CD4-positive, alpha-beta T cell treated with Interferon gamma for 1 hour (primary cell): ENCODE results near the gene NAALADL2.

Experiments
- DNase-seq: peaks from one replicate; pipeline ENCODE4 v3.0.0-alpha.2; 2020

The NAALADL2 gene

DNA sequence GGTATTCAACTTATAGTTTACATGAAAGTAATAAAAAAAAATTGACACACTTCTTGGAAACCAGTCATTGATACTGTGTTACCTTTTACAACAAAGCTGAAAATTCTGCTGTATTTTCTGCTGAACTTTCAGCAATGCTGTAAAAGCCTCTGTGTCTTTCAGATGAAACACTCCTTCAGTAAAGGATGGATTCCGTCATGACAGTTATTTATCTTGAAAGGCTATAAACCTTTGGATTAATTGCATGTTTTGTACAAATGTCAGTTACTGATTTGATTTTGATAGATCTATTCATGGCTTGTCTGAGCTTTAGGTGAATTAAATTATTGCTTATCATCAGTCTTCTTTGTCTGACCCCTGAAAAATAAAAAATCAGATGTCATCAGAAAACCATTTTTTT, 355.1 kb downstream of the NAALADL2 start:
- no peak for DNase-seq

DNA sequence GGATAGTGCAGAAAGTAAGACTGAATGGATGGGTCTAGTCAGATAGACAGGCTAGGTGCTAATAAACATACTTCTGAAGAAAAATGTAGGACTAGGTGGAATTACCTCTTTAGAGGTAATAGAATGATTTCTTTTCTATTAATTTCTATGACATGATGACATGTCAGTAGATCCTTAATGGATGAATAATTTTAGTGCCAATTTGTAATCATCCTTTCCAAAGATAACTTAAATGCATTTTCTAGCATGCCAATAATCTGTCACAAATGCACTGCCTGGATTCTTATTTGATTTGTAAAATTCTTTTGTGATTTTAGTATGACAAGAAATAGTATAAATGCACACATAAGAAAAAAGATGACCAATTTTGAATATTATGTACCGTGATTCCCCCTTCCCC, 356.7 kb downstream of the NAALADL2 start:
- no peak for DNase-seq

- no peak for DNase-seq
Measured at GRCh38 chr3:175222356-175222755, 363.2 kb downstream of the NAALADL2 start.

GRCh38 chr3:175224051-175224450, 364.9 kb downstream of the NAALADL2 start:
- DNase-seq, result no peak

- no peak for DNase-seq
Measured at GRCh38 chr3:175226444-175226843, 367.3 kb downstream of the NAALADL2 start.

- no peak for DNase-seq
Measured at GRCh38 chr3:175227126-175227525, 368.0 kb downstream of the NAALADL2 start.

DNA sequence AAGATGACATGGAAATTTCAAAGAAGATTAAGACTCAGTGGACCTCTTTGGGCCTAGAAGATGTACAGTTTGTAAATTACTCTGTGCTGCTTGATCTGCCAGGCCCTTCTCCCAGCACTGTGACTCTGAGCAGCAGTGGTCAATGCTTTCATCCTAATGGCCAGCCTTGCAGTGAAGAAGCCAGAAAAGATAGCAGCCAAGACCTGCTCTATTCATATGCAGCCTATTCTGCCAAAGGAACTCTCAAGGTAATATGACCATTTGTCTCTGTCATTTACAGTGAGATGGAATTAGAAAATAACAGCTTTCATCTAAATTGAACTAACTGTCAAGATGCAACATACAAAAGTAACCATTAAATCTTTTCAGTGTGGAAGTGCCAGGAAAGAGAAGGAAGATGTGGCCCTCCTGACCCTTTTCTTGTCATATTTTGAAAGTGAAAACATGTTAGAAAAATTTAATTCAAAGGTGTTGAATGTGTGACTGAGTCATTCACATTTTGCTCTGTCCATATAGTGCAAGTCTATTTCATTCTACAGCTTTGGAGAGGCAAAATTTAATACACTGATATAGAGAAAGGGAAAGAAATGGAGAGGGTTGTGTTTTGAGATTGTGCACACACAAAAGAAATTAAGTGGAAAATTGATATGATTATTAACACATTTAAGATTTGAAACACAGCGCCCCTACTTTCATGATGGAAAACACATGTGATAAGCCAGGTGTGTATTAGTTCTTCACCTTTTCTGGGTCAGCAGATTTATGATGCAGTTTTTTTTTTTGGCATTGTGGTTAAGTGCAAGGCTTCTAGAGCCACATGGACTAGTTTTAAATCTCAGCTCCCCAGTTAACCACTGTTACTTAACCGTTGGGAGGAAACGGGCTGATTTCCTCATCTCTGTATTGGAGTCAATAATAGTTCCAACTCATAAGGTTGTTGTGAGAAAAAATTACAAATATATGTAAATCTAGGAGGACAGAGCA, 375.1 kb downstream of the NAALADL2 start:
- no peak for DNase-seq

- DNase-seq, result no peak
Measured at GRCh38 chr3:175238801-175239200, 379.7 kb downstream of the NAALADL2 start.

- DNase-seq, result no peak
Measured at GRCh38 chr3:175240921-175241320, 381.8 kb downstream of the NAALADL2 start.

DNA sequence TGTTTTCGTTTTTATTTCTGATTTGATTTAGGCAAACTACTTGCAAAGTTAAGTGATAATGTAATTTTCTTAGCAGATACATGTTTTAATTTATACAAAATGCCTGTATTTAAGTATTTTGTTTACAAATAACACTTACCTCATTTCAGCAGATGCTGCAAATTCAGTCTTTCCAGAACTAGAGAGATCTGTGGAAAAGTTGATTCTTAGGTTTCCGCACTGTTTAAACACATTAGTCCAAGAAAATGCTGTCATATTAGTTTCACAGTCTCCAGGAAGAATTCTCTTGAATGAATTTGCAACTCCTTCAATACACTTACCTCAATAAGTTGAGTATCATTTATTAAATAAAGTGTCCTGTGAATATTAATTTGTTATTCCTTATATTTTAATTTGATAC, 383.1 kb downstream of the NAALADL2 start:
- DNase-seq, result no peak

DNA sequence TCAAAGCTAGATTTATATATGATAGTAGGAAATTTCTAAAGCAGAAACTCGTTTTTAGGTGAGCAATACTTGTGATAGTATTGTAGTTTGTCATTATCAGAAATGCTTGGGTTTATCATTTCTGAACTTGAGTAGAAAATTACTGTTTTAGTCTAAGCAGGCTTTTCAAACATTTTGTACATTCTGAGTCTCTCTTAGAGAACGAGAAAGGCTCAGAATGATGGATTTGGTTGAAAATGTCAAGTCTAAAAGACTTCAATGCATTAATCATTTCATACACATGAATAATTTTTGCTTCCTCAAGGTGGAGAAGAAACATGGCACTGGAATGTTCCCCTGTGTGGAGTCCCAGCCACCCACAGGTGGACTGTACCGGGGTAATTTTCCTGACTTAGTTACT, 387.1 kb downstream of the NAALADL2 start:
- no peak for DNase-seq

DNA sequence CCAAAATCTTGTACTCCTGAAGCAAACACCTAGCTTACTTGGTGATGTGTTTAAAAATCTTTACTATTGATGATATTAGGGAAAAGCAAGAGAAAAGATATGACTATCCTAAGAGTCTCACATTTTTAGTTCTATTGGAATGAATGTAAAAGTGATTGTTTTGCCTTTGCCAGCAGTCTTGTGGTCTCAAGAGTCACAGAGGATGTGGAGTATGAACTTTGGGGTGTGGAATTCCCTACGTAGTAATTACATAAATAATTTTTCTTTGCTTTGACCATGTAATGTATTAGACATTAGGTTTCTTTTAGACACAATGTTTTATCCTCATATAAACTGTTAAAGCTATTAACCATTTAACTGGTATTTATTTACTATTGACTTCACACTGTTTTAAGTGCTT, 387.6 kb downstream of the NAALADL2 start:
- DNase-seq, result no peak

- DNase-seq, result no peak
Measured at GRCh38 chr3:175247629-175248028, 388.5 kb downstream of the NAALADL2 start.

DNA sequence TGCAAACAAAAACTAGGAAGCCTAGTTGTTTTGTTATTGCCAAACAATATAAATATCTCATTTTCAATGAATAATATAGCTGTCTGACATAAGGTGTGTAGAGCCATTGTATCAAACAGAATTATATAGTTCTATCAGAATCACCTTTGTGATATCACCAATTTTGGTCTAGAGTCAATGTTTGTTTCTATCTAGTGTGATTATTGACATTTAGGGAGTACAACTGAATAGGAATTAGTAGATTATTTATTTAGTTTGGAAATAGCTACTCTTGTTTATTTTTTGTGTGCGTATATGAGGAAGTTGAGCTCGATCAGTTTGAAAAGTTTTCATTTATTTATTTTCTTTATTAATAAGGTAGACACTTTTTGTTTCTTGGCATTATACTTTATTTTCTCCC, 389.7 kb downstream of the NAALADL2 start:
- DNase-seq, result no peak

GRCh38 chr3:175255698-175256097, 396.6 kb downstream of the NAALADL2 start:
- DNase-seq, result no peak

DNA sequence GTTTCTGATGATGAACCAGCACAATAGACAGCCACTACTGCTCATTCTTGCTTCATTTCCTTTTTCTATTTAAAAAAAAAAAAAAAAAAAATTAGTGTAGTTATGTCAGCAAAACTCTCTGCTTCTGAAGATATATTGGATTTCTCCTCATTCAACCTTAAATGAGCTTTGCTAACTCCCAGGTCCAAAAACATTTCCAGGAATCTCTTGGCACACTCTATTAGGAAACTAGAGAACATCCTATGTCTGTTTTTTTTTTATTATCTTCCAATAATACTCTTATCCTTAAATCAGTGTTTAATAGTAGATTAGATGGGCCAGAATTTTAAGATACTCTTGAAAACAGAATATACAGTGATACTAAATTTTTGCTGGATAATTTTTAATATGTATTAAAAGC, 398.0 kb downstream of the NAALADL2 start:
- no peak for DNase-seq

GRCh38 chr3:175258763-175259162, 399.6 kb downstream of the NAALADL2 start:
- DNase-seq, result no peak

- no peak for DNase-seq
Measured at GRCh38 chr3:175260145-175260794, 401.1 kb downstream of the NAALADL2 start.

- no peak for DNase-seq
Measured at GRCh38 chr3:175266478-175266877, 407.3 kb downstream of the NAALADL2 start.

DNA sequence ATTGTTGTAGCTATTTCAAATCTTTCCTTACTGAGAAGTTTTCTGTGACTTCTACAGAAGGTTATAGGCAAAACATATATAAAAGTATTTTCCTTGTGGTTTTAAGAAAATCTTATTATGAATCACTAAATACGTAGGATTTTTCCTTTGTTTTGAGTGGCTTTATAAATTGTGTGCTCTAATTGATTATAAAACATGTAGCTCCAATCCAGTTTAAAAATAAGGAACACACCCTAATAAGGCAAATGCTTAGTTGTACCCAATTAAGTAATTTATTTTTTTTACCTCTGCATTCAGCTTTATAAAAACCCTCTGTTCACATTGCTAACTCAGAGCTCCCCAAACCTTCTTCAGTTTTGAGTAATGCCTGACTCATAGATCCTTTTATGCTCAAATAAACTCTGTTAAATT, 408.0 kb downstream of the NAALADL2 start:
- DNase-seq, result no peak

GRCh38 chr3:175267561-175267960, 408.4 kb downstream of the NAALADL2 start:
- DNase-seq, result no peak

DNA sequence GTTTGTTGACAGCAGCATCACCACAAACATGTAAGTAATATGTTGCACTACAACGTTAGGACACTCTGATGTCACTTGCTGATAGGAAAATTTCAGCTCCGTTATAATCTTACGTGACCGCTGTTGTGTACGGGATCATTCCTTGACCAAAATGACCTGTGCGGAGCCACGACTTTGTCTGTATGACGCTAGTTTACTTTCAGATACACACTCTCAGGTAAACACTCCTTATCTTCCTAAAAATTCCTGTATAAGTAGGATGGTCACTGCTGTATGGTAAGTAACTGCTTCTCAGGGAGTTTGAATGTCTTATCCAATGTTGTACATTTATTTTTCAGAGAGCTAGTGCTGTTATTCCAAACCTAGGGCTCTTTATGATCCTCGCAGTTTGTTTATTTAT, 410.3 kb downstream of the NAALADL2 start:
- no peak for DNase-seq

- DNase-seq, result no peak
Measured at GRCh38 chr3:175270198-175270837, 411.2 kb downstream of the NAALADL2 start.

DNA sequence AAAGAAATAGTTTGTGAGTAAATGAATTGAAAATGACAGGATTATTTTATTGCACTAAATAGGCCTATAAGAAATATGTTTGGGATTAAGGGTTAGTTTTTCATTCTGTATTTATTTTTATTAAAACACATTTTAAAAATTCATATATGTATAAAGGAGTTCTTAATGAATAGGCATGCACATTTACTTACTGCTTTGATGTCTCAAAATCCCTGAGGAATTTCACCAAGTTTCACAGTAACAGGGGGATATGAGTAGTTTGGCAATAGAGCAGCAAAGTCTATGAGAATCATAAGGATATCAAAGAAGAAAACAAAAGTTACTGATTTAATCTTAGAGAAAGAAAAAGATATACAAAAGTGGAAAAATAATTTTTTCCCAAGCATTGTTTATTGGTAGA, 411.7 kb downstream of the NAALADL2 start:
- no peak for DNase-seq
